ENCODE results near the gene SNX2. TPM values are rescaled to one million over a fixed set of nuclear protein-coding genes. Genes with fewer than 3 reads are reported as not detected.

Gene SNX2
- total and polyA plus RNA-seq, 4 donors: 25.5 to 57.0 (median 34.3) TPM

DNA sequence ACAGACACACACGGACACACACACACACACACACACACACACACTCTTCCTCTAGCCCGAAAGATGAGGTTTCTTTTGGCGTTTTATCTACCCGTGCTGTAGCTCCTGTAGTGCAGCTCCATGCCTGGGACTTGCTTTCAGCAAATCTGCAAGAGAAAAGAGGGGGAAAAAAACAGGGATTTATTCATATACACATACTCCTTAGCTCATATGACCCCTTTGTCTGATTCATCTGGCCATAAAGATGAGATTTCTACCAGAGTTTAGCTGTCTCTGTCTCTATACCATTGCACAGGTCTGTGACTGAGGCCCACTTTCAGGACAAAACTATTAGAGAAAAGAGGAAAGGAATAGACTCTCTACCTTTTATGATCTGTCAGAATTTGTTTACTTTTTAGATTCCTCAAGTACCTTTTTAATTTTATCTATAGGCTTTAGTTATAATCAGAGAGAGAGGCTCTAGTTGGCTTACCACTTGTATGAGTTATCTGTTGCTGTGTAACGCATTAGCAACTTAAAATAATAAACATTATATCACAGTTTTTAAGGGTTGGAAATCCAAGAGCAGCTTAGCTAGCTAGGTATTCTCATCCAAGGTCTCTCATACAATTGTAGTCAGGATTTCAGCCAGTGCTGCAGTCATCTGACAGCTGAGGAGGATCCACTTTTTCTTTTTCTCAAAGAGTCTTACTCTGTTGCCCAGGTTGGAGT is 14.7 kb downstream of the SNX2 start:
- Histone ChIP-seq H3K4me3 (ENCODE audit: low read depth in 1 of 3, low read length in 3 of 3) (no peak overlapping the region), H3K27ac (ENCODE audit: low read depth in 1 of 2, low read length in 2 of 2) (no peak overlapping the region), H3K27me3 (ENCODE audit: control insufficient read depth in 4 of 4, insufficient read depth in 4 of 4, low read length in 3 of 4) (no peaks in the 10 kb centered on the region), H3K9ac (ENCODE audit: low read depth in 1 of 2, low read length in 2 of 2) (no peak overlapping the region), H3K4me1 (ENCODE audit: control insufficient read depth in 4 of 4, insufficient read depth in 4 of 4, low read length in 3 of 4) (peaks cover under 1 to 9% (median 3%) of the 10 kb centered on the region in 4 donors), H3K36me3 (ENCODE audit: control insufficient read depth in 4 of 4, insufficient read depth in 3 of 4, low read depth in 1 of 4, low read length in 3 of 4) (no peaks in the 10 kb centered on the region), H3K9me3 (ENCODE audit: control insufficient read depth in 4 of 4, low read length in 3 of 4) (no peaks in the 10 kb centered on the region)
- DNase-seq (ENCODE audit: low spot score): no peak
- WGBS: 80% methylated on average over 5 of the region's 5 CpGs
- no peak for TF ChIP-seq RXRA (IDR thresholded peaks at IDR 0.05)
- no peak for TF ChIP-seq SP1 (IDR thresholded peaks at IDR 0.05)
- TF ChIP-seq FOXA1 (IDR thresholded peaks at IDR 0.05): no peak
- no peak for TF ChIP-seq JUND (IDR thresholded peaks at IDR 0.05)
- TF ChIP-seq GABPA (IDR thresholded peaks at IDR 0.05 in 1 of 2, conservative IDR thresholded peaks at IDR 0.05 in 1 of 2): no peak
- TF ChIP-seq, protein P1, sequence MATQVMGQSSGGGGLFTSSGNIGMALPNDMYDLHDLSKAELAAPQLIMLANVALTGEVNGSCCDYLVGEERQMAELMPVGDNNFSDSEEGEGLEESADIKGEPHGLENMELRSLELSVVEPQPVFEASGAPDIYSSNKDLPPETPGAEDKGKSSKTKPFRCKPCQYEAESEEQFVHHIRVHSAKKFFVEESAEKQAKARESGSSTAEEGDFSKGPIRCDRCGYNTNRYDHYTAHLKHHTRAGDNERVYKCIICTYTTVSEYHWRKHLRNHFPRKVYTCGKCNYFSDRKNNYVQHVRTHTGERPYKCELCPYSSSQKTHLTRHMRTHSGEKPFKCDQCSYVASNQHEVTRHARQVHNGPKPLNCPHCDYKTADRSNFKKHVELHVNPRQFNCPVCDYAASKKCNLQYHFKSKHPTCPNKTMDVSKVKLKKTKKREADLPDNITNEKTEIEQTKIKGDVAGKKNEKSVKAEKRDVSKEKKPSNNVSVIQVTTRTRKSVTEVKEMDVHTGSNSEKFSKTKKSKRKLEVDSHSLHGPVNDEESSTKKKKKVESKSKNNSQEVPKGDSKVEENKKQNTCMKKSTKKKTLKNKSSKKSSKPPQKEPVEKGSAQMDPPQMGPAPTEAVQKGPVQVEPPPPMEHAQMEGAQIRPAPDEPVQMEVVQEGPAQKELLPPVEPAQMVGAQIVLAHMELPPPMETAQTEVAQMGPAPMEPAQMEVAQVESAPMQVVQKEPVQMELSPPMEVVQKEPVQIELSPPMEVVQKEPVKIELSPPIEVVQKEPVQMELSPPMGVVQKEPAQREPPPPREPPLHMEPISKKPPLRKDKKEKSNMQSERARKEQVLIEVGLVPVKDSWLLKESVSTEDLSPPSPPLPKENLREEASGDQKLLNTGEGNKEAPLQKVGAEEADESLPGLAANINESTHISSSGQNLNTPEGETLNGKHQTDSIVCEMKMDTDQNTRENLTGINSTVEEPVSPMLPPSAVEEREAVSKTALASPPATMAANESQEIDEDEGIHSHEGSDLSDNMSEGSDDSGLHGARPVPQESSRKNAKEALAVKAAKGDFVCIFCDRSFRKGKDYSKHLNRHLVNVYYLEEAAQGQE (IDR thresholded peaks at IDR 0.05): no peak
- TF ChIP-seq CTCF (IDR thresholded peaks at IDR 0.05; ENCODE audit: low read depth, low read length, missing input control): no peak

- Histone ChIP-seq H3K27me3 (ENCODE audit: control insufficient read depth in 4 of 4, insufficient read depth in 4 of 4, low read length in 3 of 4) (no peaks in the 10 kb centered on the region), H3K27ac (ENCODE audit: low read depth in 1 of 2, low read length in 2 of 2) (no peak overlapping the region), H3K9me3 (ENCODE audit: control insufficient read depth in 4 of 4, low read length in 3 of 4) (no peaks in the 10 kb centered on the region), H3K9ac (ENCODE audit: low read depth in 1 of 2, low read length in 2 of 2) (no peak overlapping the region), H3K4me3 (ENCODE audit: low read depth in 1 of 3, low read length in 3 of 3) (no peak overlapping the region), H3K36me3 (ENCODE audit: control insufficient read depth in 4 of 4, insufficient read depth in 3 of 4, low read depth in 1 of 4, low read length in 3 of 4) (peaks cover 0 to 4% (median 0%) of the 10 kb centered on the region in 4 donors), H3K4me1 (ENCODE audit: control insufficient read depth in 4 of 4, insufficient read depth in 4 of 4, low read length in 3 of 4) (peaks cover 0 to 6% (median 3%) of the 10 kb centered on the region in 4 donors)
- DNase-seq (ENCODE audit: low spot score): no peak
- WGBS: 94% methylated on average over 5 of the region's 5 CpGs
- TF ChIP-seq YY1 (IDR thresholded peaks at IDR 0.05): no peak
- TF ChIP-seq GABPA (IDR thresholded peaks at IDR 0.05 in 1 of 2, conservative IDR thresholded peaks at IDR 0.05 in 1 of 2): no peak
- TF ChIP-seq HNF4A (conservative IDR thresholded peaks at IDR 0.05): no peak
- TF ChIP-seq, protein P2, sequence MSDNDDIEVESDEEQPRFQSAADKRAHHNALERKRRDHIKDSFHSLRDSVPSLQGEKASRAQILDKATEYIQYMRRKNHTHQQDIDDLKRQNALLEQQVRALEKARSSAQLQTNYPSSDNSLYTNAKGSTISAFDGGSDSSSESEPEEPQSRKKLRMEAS (IDR thresholded peaks at IDR 0.05): no peak
- TF ChIP-seq FOXA1 (IDR thresholded peaks at IDR 0.05): no peak
- TF ChIP-seq, protein P1 (IDR thresholded peaks at IDR 0.05): no peak
- no peak for TF ChIP-seq TAF1 (conservative IDR thresholded peaks at IDR 0.05)
- no peak for TF ChIP-seq RXRA (IDR thresholded peaks at IDR 0.05)
- TF ChIP-seq RAD21 (IDR thresholded peaks at IDR 0.05): no peak
- no peak for TF ChIP-seq NR2F2 (IDR thresholded peaks at IDR 0.05)
- no peak for TF ChIP-seq ZBTB33 (IDR thresholded peaks at IDR 0.05)
- no peak for TF ChIP-seq HNF4G (IDR thresholded peaks at IDR 0.05)
- no peak for TF ChIP-seq FOXA2 (IDR thresholded peaks at IDR 0.05)
- no peak for TF ChIP-seq CTCF (IDR thresholded peaks at IDR 0.05; ENCODE audit: low read depth, low read length, missing input control)
Measured at GRCh38 chr5:122790354-122791103, 15.6 kb downstream of the SNX2 start.
